Fibroblast of lung (primary cell): Measurements from ENCODE around the gene CFAP58.

Experiments
- CTCF ChIP-seq, 2 donors: IDR thresholded peaks in 1 of 2; conservative IDR thresholded peaks in 1 of 2; 1 replicate in 1 of 2; 2 replicates in 1 of 2; pipeline ENCODE4 v1.5.1; 2011 to 2012; ENCODE audit warnings: low read length in 2 of 2, control low read depth in 1 of 2, inconsistent platforms in 1 of 2, low read depth in 1 of 2, mild to moderate bottlenecking in 1 of 2
- EZH2 ChIP-seq: IDR thresholded peaks from 2 replicates; pipeline ENCODE4 v1.5.1; 2012; ENCODE audit warnings: low read length, control low read depth, mild to moderate bottlenecking; ENCODE audit errors: missing control alignments

GRCh38 chr10:104328896-104329710, 24.5 kb upstream of the CFAP58 start:
- TF ChIP-seq CTCF (conservative IDR thresholded peaks at IDR 0.05 in 1 of 2, IDR thresholded peaks at IDR 0.05 in 1 of 2; ENCODE audit: low read depth in 1 of 2, low read length in 2 of 2) = no peak
- TF ChIP-seq EZH2 = no peak
